ENCODE data around the gene UPF2.

GRCh38 chr10:12013926-12014325 lies 28.7 kb downstream of the UPF2 start:
- no peak for TF ChIP-seq REST (IDR thresholded peaks at IDR 0.05; ENCODE audit: insufficient read depth in 1 of 2, low read depth in 2 of 2, low read length in 2 of 2)
- no peak for TF ChIP-seq SIN3A (IDR thresholded peaks at IDR 0.05; ENCODE audit: borderline replicate concordance, insufficient read depth, low read length)
- TF ChIP-seq POLR2AphosphoS5 (IDR thresholded peaks at IDR 0.05; ENCODE audit: low read depth, low read length) = no peak
- no peak for TF ChIP-seq TAF1 (IDR thresholded peaks at IDR 0.05; ENCODE audit: borderline replicate concordance, insufficient read depth, low read length)
- TF ChIP-seq FOXP2 (optimal IDR thresholded peaks at IDR 0.05; ENCODE audit: borderline replicate concordance, extremely low read depth, extremely low read length, insufficient read depth) = no peak
